MM.1S (cell line): ENCODE data around the gene TMED10.

Source experiments
- DNase-seq: peaks from one replicate; pipeline ENCODE4 v3.0.0-alpha.2; 2015
- H2AFZ ChIP-seq: fragments of 300-600 bp; sonication (generic); 2 replicates; pipeline ENCODE4 v1.6.0; 2016; ENCODE audit warnings: antibody characterized with exemption, low read length
- H3F3A ChIP-seq: fragments of 300-600 bp; sonication (generic); 2 replicates; pipeline ENCODE4 v1.6.1; 2016; ENCODE audit warnings: mild to moderate bottlenecking, antibody characterized with exemption, low read length, moderate library complexity, mixed read lengths; ENCODE audit not compliant: insufficient read depth
- H3K27ac ChIP-seq: fragments of 300-600 bp; sonication (generic); 2 replicates; pipeline ENCODE4 v1.5.1; 2016; ENCODE audit warnings: mild to moderate bottlenecking, low read length
- H3K27me3 ChIP-seq: fragments of 300-600 bp; sonication (generic); replicated peaks from 2 replicates; pipeline ENCODE4 v1.6.0; 2016; ENCODE audit warnings: low read length; ENCODE audit not compliant: insufficient read depth
- H3K36me3 ChIP-seq: fragments of 300-600 bp; sonication (generic); replicated peaks from 2 replicates; pipeline ENCODE4 v1.6.1; 2016; ENCODE audit warnings: mild to moderate bottlenecking, low read length, mixed read lengths; ENCODE audit not compliant: insufficient read depth
- H3K4me1 ChIP-seq: fragments of 300-600 bp; sonication (generic); 2 replicates; pipeline ENCODE4 v1.6.1; 2016; ENCODE audit warnings: low read length, mixed read lengths
- H3K4me2 ChIP-seq: fragments of 300-600 bp; sonication (generic); 2 replicates; pipeline ENCODE4 v1.6.0; 2016; ENCODE audit warnings: low read depth, low read length
- H3K4me3 ChIP-seq: fragments of 300-600 bp; sonication (generic); 2 replicates; pipeline ENCODE4 v1.5.1; 2016; ENCODE audit warnings: low read length, mixed read lengths
- H3K79me2 ChIP-seq: fragments of 300-600 bp; sonication (generic); 2 replicates; pipeline ENCODE4 v1.6.1; 2016; ENCODE audit warnings: mixed run types, low read length, mixed read lengths
- H3K9ac ChIP-seq: fragments of 300-600 bp; sonication (generic); 2 replicates; pipeline ENCODE4 v1.6.1; 2016; ENCODE audit warnings: low read length, mixed read lengths
- H3K9me2 ChIP-seq: fragments of 300-600 bp; sonication (generic); replicated peaks from 2 replicates; pipeline ENCODE4 v1.6.1; 2016; ENCODE audit warnings: mild to moderate bottlenecking, low read length, mixed read lengths; ENCODE audit not compliant: insufficient read depth
- H3K9me3 ChIP-seq: fragments of 300-600 bp; sonication (generic); replicated peaks from 2 replicates; pipeline ENCODE4 v1.6.1; 2016; ENCODE audit warnings: mild to moderate bottlenecking, low read length, mixed read lengths; ENCODE audit not compliant: insufficient read depth
- H4K20me1 ChIP-seq: fragments of 300-600 bp; sonication (generic); 2 replicates; pipeline ENCODE4 v1.6.1; 2016; ENCODE audit warnings: mild to moderate bottlenecking, low read length, moderate library complexity, mixed read lengths; ENCODE audit not compliant: insufficient read depth
- EZH2 ChIP-seq: fragments of 300-600 bp; sonication (generic); optimal IDR thresholded peaks from 2 replicates; pipeline ENCODE3; 2017; ENCODE audit warnings: low read depth, mild to moderate bottlenecking, antibody characterized with exemption, low read length, mixed read lengths
- EZH2phosphoT487 ChIP-seq: fragments of 300-600 bp; sonication (generic); IDR thresholded peaks from 2 replicates; pipeline ENCODE4 v1.6.1; 2018; ENCODE audit warnings: antibody characterized with exemption, low read length
- TF ChIP-seq, protein P1 (sequence below): fragments of 300-600 bp; sonication (generic); IDR thresholded peaks from 2 replicates; pipeline ENCODE4 v1.5.1; 2016; ENCODE audit warnings: antibody characterized with exemption, low read length, mixed read lengths

TMED10 gene

DNA sequence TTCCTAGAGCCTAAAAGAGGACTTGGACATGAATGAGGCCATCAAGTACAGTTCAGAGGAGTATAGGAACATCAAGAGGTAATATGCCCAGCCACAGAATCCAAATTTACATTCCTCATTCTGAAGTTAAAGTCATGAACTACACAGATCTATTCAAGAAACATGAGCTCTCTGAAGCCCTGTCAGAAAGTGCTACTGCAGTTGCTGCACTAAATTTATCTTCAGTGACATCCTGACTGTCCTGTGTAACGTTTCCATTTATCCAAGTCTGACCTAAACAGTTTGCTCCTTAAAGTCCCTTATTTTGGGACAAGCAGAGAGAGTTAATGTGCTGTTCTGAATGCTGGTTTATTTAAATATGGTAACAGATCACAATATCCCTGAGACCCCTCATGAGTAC, 77.7 kb downstream of the TMED10 start:
- Histone ChIP-seq H3K4me1 (no peaks in the 10 kb centered on the region), H3K27me3 (no peaks in the 10 kb centered on the region), H3K27ac (no peak overlapping the region), H3K4me2 (no peak overlapping the region), H4K20me1 (no peaks in the 10 kb centered on the region), H3K36me3 (no peaks in the 10 kb centered on the region), H2AFZ (no peak overlapping the region), H3K9me2 (no peaks in the 10 kb centered on the region), H3K9ac (no peak overlapping the region), H3K9me3 (no peaks in the 10 kb centered on the region), H3K79me2 (no peaks in the 10 kb centered on the region), H3F3A (no peaks in the 10 kb centered on the region), H3K4me3 (no peak overlapping the region)
- DNase-seq: no peak
- TF ChIP-seq EZH2phosphoT487: no peak
- TF ChIP-seq, protein P1, sequence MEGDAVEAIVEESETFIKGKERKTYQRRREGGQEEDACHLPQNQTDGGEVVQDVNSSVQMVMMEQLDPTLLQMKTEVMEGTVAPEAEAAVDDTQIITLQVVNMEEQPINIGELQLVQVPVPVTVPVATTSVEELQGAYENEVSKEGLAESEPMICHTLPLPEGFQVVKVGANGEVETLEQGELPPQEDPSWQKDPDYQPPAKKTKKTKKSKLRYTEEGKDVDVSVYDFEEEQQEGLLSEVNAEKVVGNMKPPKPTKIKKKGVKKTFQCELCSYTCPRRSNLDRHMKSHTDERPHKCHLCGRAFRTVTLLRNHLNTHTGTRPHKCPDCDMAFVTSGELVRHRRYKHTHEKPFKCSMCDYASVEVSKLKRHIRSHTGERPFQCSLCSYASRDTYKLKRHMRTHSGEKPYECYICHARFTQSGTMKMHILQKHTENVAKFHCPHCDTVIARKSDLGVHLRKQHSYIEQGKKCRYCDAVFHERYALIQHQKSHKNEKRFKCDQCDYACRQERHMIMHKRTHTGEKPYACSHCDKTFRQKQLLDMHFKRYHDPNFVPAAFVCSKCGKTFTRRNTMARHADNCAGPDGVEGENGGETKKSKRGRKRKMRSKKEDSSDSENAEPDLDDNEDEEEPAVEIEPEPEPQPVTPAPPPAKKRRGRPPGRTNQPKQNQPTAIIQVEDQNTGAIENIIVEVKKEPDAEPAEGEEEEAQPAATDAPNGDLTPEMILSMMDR: no peak
- no peak for TF ChIP-seq EZH2

DNA sequence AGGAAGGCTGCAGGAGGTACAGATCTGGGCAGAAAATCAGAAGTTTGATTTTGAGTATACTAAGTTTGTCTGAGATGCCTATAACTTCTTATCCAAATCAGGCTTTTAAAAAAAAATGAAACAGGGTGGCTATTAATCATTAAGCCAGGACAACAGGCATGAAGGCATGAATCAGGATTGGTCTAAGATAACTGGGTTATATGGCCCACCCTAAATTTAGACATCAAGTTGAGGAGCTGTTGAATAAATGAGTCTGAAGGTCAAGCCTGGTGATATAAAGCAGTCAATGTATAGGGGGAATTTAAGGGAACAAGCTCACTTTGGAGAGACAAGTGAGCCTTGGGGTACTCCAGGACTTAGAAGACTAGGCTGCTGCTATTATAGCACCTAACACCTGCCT, 78.2 kb downstream of the TMED10 start:
- Histone ChIP-seq H3K9me3 (no peaks in the 10 kb centered on the region), H2AFZ (no peak overlapping the region), H3K4me1 (no peaks in the 10 kb centered on the region), H3K4me2 (no peak overlapping the region), H3K9ac (no peak overlapping the region), H3K4me3 (no peak overlapping the region), H4K20me1 (no peaks in the 10 kb centered on the region), H3K27me3 (no peaks in the 10 kb centered on the region), H3K36me3 (no peaks in the 10 kb centered on the region), H3K9me2 (no peaks in the 10 kb centered on the region), H3K79me2 (no peaks in the 10 kb centered on the region), H3K27ac (no peak overlapping the region), H3F3A (no peaks in the 10 kb centered on the region)
- no peak for DNase-seq
- TF ChIP-seq, protein P1: no peak
- TF ChIP-seq EZH2phosphoT487: no peak
- TF ChIP-seq EZH2: no peak

DNA sequence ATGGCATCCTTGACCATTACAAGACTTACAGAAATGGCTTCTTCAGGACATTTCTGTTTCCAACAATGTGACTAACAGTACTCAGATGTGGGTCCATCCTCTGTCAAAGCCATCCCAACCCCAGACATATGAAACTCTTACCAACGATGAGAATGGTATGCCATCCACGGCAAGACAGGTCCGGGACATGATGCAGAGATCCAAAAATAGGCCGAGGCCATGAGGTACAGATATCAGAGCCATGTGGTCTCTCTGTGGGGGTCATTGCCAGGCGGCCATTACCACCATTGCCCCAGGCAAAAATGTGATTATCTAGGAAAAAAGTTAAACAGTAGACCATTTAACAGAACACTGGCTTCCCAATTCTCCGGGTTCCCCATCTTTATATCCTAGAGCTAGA, 79.5 kb downstream of the TMED10 start:
- Histone ChIP-seq H3K27me3 (no peaks in the 10 kb centered on the region), H3K27ac (no peak overlapping the region), H3K9ac (no peak overlapping the region), H2AFZ (no peak overlapping the region), H3K4me3 (no peak overlapping the region), H3K9me2 (no peaks in the 10 kb centered on the region), H3K79me2 (no peaks in the 10 kb centered on the region), H3K36me3 (no peaks in the 10 kb centered on the region), H3K4me2 (no peak overlapping the region), H3K4me1 (no peaks in the 10 kb centered on the region), H4K20me1 (no peaks in the 10 kb centered on the region), H3K9me3 (no peaks in the 10 kb centered on the region), H3F3A (no peaks in the 10 kb centered on the region)
- no peak for DNase-seq
- TF ChIP-seq EZH2 (no peak), EZH2phosphoT487 (no peak)
- TF ChIP-seq, protein P1: no peak

DNA sequence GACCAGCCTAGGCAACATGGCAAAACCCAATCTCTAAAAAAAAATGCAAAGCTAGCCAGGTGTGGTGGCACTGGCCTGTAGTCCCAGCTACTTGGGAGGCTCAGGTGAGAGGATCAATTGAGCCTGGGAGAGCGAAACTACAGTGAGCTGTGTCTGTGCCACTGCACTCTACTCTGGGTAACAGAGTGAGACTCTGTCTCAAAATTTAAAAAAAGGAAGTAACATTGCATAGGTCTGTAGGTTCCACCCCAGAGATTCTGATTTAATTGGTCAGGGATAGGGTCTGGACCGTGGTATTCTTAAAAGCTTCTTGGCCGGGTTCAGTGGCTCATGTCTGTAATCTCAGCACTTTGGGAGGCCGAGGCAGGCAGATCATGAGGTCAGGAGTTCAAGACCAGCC, 80.7 kb downstream of the TMED10 start:
- Histone ChIP-seq H4K20me1 (no peaks in the 10 kb centered on the region), H3K9me3 (no peaks in the 10 kb centered on the region), H3K4me3 (no peak overlapping the region), H3F3A (no peaks in the 10 kb centered on the region), H3K4me2 (no peak overlapping the region), H3K36me3 (no peaks in the 10 kb centered on the region), H3K79me2 (no peaks in the 10 kb centered on the region), H3K4me1 (no peaks in the 10 kb centered on the region), H3K27ac (no peak overlapping the region), H2AFZ (no peak overlapping the region), H3K9ac (no peak overlapping the region), H3K27me3 (no peaks in the 10 kb centered on the region), H3K9me2 (no peaks in the 10 kb centered on the region)
- no peak for DNase-seq
- TF ChIP-seq EZH2phosphoT487 (no peak), EZH2 (no peak)
- TF ChIP-seq, protein P1: no peak
